ENCODE measurements around the gene LAMC2.
"Not testable (repeated sequence)": the region's sequence is repeated elsewhere in the genome, so short reads cannot be mapped to it uniquely, and the experiment has no call there.

Gene LAMC2

DNA sequence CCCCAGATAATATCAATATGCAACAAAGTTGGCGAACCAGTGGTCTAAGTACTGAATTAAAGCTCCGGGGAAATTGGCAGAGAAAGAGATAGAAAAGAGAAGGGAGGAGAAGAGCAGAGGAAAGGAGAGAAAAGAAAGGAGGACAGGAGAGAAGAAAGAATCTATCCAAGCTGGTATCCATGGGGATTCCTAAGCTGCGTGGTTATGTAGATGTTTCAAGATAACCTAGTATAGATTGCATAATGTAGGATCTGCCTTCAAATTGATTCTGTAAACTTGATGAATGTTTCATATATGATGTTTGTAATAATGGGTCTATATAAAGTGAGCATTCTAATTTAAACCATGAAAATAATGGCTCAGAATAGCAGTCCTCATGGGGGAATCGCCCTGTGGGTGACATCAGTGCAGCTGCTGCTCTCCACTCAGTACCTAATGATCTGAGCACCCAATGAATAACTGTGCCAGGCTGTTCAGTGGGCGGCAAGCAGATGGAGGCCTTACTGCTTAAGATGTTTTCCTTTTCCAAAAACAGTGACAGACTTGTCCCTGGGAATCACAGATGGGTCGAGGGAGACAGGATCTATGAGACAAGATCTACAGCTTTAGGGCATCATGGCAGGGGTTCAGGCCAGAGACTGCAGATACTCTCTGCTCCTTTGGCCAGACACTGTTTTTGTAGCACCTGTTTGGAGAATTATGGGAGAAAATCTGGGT lies 78.0 kb downstream of the LAMC2 start:
- DNase-seq (ENCODE audit: low read depth in 2 of 2) = no peak

DNA sequence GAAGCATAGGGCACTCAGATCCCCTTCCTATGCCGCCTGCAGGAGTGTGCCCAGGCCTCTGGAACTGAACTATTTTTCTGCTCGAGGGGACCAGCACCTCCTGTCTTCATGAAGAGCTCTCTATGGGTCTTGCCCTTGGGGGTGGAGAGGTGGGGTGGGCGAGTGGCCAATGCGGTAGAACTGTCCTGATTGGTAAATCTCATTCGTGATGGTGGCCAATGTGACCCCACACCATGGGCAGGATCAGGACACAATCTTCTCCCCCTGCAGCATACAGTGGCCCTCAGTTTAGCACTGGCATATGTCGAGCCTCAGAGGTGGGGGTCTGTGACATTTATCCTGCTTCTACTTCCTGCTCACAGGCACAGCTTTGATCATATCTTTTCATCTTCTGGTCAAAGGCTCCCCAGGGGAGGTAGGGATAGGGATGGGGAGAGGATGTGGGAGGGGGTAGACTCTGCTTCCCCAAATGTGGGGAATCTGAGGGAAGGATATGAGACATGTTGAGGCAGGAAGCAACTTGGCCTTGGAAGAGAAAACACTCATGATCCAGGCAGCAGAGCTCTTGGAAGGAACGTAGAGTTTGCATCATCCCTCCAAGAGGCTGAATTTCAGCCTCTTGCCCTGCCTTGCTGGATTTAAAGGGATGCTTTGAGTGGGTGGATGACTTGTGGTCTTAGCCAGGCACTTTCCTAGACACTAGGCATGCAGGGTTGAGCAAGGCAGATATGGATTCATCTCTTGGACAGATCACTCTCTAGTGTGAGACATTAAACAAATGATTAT lies 81.8 kb downstream of the LAMC2 start:
- DNase-seq (ENCODE audit: low read depth in 2 of 2) = no peak

DNA sequence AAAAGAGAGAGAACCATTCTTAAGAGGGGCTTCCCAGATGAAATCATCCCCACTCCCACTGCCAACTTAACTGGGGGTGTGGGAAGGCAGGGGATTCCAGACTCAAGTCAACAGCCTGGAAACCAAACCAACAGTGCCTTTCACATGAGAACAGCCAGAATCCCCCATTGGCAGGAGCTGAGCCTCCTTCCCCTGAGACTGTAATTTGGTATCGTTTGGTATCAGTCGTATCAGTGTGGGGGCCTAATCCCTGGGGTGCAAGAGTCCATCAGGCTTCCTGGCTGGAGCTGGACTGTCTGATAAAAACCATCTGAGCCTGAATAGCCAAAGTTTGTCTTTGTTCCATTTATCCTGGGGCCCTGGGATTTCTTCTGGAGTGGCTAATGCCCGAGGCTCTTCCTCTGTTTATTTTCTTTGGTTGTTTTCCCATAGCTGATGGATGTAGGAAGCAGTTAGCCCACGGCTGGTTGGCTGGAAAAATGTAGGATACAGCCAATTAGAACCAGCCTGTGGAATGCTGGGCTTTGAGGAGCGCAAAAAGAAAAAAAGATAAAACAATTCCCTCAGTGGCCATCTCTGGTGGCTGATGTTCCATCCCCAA lies 84.6 kb downstream of the LAMC2 start:
- DNase-seq (ENCODE audit: low read depth in 2 of 2) = no peak

DNA sequence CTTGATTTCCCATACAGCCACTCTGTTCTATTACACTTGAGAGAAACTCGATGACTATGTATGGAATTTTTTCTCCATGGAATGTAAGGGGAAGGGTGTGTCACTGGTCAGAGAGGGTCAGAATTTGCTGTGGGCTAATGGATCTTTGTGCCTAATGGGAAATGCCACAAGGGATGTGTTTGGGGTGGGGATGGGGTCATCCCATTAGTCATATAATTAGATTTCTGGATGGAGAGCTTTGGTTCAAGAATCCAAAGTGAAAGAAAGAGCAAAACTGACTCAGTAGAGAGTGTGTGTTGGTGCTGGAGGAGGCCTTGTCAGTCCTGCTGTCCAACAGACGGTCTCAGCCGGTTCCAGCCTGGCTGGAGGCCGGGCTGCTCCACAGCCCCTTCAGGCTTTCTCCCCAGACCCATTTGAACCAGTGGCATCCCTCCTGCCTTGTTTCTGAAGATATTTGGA lies 86.4 kb downstream of the LAMC2 start:
- DNase-seq (ENCODE audit: low read depth in 2 of 2) = no peak

DNA sequence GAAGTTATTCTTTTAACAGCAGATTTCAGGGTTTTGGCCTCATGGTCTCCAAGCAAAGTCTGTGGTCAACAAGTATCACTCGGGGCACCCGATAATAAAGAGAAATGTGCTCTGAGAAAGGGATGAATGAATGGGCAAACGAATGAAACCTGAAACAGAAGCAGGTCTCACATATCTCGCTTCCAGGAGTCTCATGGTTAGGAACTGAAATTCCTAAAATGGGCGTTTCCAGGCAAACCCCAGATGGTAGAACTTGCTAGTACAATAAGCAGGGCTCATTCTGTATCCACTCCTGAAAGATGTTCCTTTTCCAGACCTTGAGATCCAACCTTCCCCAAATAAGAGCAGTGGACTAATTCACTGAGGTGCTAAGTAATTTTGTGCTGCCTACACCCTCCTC lies 87.2 kb downstream of the LAMC2 start:
- no peak for DNase-seq (ENCODE audit: low read depth in 2 of 2)

DNA sequence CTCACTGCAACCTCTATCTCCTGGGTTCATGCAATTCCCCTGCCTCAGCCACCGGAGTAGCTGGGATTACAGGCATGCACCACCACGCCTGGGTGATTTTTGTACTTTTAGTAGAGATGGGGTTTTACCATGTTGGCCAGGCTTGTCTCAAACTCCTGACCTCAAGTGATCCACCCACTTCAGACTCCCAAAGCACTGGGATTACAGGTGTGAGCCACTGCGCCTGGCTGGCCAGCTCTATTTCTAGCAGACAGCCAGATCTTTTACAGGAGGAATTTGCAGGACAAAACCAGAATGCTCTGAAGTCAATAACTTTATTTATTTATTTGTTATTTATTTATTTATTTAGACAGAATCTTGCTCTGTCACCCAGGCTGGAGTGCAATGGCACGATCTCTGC lies 87.9 kb downstream of the LAMC2 start:
- not testable (repeated sequence) for DNase-seq (ENCODE audit: low read depth in 2 of 2)

DNA sequence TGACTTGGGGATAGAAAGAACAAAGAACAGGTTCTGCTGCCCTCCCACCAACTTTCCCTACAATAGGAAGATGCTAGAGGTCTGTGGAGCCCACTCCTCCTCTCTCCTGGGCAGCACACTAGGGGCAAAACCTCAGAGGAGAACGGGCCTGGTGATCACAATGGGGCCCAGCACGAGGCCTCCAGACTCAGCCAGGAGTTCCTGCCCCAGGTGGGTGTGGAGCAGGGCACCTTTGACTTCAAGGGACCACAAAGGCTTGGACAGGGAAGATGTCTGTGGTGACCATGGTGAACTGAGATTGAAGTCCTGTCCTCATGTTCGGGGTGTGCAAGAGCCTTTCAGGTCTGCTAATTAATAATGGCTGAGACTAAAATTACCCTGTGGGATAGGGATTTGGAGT lies 88.8 kb downstream of the LAMC2 start:
- no peak for DNase-seq (ENCODE audit: low read depth in 2 of 2)

GRCh38 chr1:183275322-183275721 lies 89.3 kb downstream of the LAMC2 start:
- DNase-seq (ENCODE audit: low read depth in 2 of 2) = no peak

GRCh38 chr1:183276386-183277080 lies 90.5 kb downstream of the LAMC2 start:
- DNase-seq (ENCODE audit: low read depth in 2 of 2) = no peak

DNA sequence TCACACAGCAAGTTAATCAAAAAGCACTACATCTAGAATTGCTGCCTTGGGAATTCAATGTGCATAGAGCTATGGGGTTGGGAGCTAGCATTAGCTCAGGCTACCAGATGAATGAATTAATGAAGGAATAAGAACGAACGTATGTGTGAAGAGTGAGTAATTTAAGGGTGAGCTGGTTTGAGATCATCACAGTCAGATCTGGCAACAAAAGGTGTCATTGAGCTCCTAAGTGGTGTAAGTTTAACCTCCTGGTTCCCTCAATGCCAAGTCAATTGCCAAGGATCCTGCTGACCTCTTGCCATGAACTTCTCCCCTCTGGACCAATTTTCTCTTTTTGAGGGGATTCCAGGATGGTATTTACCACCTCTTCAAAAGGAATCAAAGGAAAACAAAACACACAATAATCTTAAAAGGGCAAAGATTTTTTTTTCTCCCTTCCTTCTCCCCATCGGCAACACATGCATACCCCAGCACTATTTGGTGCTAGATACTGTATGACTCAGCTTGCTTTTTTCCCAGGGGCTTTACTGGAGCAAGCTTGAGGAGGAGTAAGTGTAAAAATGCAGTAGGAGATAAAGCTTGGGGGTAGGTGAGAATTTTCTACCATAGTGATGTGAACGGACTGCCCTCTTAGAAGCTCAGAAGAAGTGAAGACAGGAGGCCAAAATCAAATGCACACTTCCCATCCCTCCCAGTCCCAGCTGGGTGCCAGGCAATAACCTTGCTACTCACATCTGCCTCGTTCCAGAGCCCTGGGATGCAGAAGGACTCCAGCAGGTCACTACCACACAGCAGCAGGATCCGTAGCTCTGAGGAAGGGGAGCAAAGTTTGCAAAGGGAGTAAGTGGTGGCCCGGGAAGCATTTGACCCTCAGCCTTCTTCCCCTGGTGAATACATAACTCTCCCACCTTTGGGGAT lies 92.0 kb downstream of the LAMC2 start:
- no peak for DNase-seq (ENCODE audit: low read depth in 2 of 2)

GRCh38 chr1:183278739-183279591 lies 92.9 kb downstream of the LAMC2 start:
- DNase-seq (ENCODE audit: low read depth in 2 of 2) = no peak

DNA sequence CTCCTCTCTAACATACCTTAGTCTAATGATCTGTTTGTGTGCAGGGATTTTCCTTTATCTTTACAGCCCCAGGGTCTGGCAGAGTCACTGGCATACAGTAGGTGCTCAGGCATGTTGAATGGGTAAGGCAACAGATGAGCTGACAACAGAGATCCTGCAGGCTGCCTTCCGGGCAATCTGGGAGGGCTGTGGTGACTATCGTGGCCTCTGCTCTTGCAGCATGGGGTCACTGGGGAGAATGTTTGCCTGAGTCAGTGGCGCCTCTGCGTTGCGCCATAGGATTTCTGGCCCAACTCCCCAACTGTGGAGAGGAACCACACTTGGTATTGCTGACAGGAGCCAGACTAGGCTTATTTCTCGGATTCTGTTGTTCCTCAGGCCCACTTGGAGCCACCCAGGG lies 93.8 kb downstream of the LAMC2 start:
- DNase-seq (ENCODE audit: low read depth in 2 of 2) = no peak

GRCh38 chr1:183281039-183281438 lies 95.0 kb downstream of the LAMC2 start:
- no peak for DNase-seq (ENCODE audit: low read depth in 2 of 2)

GRCh38 chr1:183281553-183282091 lies 95.6 kb downstream of the LAMC2 start:
- peak; percentile 21 to 31 for DNase-seq (ENCODE audit: low read depth in 2 of 2)

GRCh38 chr1:183282101-183282855 lies 96.2 kb downstream of the LAMC2 start:
- DNase-seq (ENCODE audit: low read depth in 2 of 2) = no peak

GRCh38 chr1:183283286-183283685 lies 97.2 kb downstream of the LAMC2 start:
- DNase-seq (ENCODE audit: low read depth in 2 of 2) = no peak

GRCh38 chr1:183284086-183284485 lies 98.0 kb downstream of the LAMC2 start:
- no peak for DNase-seq (ENCODE audit: low read depth in 2 of 2)

DNA sequence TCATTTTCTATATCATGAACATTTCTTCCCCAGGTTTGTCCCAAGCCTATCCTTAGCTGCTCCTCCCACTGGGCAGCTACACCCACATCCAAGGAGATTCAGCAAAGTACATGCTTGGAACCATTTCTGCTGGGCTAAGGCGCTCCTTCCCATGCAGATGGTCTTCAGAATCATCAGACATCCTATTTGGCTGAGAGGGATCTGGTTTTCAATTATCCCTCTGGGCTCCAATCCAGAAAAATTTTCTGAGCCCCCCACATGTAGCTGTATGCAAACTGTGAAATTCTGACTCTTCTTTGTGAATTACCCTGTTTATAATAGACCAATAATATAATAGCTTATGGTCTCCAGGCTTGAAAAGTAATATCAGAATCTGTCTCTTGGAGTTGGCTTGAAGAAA lies 99.2 kb downstream of the LAMC2 start:
- DNase-seq (ENCODE audit: low read depth in 2 of 2) = no peak

DNA sequence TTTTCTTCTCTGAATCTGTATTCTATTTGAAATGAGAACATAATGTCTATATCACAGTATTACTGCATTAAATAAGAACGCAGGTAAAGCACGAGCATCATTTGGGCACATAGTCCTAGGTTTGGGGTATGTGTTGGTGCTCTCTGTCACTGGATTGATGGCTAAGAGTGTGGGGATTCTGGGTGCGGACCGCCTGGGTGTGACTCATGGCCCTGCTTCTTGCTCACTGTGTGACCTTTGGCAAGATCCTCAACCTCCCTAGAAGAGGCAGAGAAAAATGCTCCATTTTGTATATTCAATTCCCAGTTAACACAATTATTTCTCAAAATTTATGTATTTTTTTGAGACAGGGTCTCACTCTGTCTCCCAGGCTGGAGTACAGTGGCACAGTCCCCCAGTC lies 99.7 kb downstream of the LAMC2 start:
- no peak for DNase-seq (ENCODE audit: low read depth in 2 of 2)
